ENCODE measurements around the gene TRAF3IP1. TPM values are rescaled to one million over a fixed set of nuclear protein-coding genes. Genes with fewer than 3 reads are reported as not detected.

The TRAF3IP1 gene
- total and polyA plus RNA-seq, 2 of the 13 experiments (the other 11 are each of a cell fraction or from before 2014, with no cell fraction given), result 4.1 to 12.9 TPM

DNA sequence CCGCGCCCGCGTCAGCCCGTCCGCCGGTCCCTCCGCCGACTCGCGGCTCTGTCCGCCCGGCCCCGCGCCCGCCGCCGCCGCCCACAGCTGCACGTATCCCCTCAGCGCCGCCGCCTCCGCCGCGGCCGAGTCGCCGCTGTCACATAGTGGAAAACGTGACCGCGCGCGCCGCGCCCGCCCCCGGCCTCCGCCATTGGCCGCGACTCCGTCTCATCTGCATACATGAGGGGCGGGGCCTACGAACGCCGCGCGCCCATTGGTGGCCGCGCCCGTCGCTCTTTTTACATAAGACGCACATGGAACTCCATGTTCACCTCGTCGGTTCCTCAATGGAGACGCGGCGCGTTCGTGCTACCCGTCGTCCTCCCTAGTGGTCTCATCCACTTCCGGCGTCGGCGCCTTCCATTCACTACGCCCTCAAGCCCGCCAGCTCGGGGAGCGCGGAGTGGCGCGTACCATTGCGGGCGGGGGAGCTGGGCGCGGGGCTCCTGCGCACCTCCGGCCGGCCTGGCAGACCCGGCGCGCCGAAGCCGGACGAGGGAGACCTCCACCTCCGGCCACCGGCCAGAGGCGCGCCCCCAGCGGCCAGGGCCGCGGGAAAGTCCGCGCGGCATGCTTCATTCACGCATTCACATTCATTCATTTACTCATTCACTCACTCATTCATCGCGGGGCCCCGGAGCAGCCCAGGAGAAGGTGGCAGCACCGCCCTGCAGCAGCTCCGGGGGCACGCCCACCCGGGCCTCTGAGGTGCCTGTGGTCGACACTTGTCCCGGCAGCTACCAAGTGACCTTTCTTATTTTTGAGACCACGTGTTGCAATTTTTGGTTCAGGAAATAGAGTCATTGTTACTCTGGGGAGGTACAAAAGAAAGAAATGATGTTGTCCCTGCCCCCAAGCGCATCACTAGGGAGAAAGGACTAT lies 31.4 kb upstream of the TRAF3IP1 start (continued):
- TF ChIP-seq, protein P1, sequence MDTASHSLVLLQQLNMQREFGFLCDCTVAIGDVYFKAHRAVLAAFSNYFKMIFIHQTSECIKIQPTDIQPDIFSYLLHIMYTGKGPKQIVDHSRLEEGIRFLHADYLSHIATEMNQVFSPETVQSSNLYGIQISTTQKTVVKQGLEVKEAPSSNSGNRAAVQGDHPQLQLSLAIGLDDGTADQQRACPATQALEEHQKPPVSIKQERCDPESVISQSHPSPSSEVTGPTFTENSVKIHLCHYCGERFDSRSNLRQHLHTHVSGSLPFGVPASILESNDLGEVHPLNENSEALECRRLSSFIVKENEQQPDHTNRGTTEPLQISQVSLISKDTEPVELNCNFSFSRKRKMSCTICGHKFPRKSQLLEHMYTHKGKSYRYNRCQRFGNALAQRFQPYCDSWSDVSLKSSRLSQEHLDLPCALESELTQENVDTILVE (CRISPR knock-in tag; IDR thresholded peaks at IDR 0.05), result peak; percentile 72; the same call in 1 of the 2 replicates
- TF ChIP-seq CHD4 (IDR thresholded peaks at IDR 0.05; ENCODE audit: borderline replicate concordance, low read length) (no peak), BCL6 (CRISPR knock-in tag; IDR thresholded peaks at IDR 0.05) (peak; percentile 67), POLR2A (IDR thresholded peaks at IDR 0.05; ENCODE audit: insufficient read depth in 1 of 2, low read depth in 2 of 2, low read length in 2 of 2) (peak in 1 of 2 experiments; percentile 83; a peak in 2 of 4 replicates), SATB2 (CRISPR knock-in tag; IDR thresholded peaks at IDR 0.05) (no peak; the same call in 1 of the 2 replicates), ETV5 (CRISPR knock-in tag; IDR thresholded peaks at IDR 0.05; ENCODE audit: borderline replicate concordance) (peak; percentile 98), ZEB1 (IDR thresholded peaks at IDR 0.05; ENCODE audit: insufficient replicate concordance, low read depth) (no peak), CBX2 (IDR thresholded peaks at IDR 0.05; ENCODE audit: low read depth, low read length) (no peak), CBX2 (CRISPR knock-in tag; IDR thresholded peaks at IDR 0.05; ENCODE audit: low read depth) (no peak), ELF4 (CRISPR knock-in tag; IDR thresholded peaks at IDR 0.05; ENCODE audit: borderline replicate concordance) (no peak), ZNF572 (CRISPR knock-in tag; IDR thresholded peaks at IDR 0.05) (no peak), ERF (CRISPR knock-in tag; IDR thresholded peaks at IDR 0.05) (peak; percentile 96), ZNF777 (CRISPR knock-in tag; IDR thresholded peaks at IDR 0.05) (peak; percentile 58; the same call in 1 of the 2 replicates)
- TF ChIP-seq, protein P2, sequence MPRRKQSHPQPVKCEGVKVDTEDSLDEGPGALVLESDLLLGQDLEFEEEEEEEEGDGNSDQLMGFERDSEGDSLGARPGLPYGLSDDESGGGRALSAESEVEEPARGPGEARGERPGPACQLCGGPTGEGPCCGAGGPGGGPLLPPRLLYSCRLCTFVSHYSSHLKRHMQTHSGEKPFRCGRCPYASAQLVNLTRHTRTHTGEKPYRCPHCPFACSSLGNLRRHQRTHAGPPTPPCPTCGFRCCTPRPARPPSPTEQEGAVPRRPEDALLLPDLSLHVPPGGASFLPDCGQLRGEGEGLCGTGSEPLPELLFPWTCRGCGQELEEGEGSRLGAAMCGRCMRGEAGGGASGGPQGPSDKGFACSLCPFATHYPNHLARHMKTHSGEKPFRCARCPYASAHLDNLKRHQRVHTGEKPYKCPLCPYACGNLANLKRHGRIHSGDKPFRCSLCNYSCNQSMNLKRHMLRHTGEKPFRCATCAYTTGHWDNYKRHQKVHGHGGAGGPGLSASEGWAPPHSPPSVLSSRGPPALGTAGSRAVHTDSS (CRISPR knock-in tag; conservative IDR thresholded peaks at IDR 0.05), result no peak
- TF ChIP-seq, protein P3, sequence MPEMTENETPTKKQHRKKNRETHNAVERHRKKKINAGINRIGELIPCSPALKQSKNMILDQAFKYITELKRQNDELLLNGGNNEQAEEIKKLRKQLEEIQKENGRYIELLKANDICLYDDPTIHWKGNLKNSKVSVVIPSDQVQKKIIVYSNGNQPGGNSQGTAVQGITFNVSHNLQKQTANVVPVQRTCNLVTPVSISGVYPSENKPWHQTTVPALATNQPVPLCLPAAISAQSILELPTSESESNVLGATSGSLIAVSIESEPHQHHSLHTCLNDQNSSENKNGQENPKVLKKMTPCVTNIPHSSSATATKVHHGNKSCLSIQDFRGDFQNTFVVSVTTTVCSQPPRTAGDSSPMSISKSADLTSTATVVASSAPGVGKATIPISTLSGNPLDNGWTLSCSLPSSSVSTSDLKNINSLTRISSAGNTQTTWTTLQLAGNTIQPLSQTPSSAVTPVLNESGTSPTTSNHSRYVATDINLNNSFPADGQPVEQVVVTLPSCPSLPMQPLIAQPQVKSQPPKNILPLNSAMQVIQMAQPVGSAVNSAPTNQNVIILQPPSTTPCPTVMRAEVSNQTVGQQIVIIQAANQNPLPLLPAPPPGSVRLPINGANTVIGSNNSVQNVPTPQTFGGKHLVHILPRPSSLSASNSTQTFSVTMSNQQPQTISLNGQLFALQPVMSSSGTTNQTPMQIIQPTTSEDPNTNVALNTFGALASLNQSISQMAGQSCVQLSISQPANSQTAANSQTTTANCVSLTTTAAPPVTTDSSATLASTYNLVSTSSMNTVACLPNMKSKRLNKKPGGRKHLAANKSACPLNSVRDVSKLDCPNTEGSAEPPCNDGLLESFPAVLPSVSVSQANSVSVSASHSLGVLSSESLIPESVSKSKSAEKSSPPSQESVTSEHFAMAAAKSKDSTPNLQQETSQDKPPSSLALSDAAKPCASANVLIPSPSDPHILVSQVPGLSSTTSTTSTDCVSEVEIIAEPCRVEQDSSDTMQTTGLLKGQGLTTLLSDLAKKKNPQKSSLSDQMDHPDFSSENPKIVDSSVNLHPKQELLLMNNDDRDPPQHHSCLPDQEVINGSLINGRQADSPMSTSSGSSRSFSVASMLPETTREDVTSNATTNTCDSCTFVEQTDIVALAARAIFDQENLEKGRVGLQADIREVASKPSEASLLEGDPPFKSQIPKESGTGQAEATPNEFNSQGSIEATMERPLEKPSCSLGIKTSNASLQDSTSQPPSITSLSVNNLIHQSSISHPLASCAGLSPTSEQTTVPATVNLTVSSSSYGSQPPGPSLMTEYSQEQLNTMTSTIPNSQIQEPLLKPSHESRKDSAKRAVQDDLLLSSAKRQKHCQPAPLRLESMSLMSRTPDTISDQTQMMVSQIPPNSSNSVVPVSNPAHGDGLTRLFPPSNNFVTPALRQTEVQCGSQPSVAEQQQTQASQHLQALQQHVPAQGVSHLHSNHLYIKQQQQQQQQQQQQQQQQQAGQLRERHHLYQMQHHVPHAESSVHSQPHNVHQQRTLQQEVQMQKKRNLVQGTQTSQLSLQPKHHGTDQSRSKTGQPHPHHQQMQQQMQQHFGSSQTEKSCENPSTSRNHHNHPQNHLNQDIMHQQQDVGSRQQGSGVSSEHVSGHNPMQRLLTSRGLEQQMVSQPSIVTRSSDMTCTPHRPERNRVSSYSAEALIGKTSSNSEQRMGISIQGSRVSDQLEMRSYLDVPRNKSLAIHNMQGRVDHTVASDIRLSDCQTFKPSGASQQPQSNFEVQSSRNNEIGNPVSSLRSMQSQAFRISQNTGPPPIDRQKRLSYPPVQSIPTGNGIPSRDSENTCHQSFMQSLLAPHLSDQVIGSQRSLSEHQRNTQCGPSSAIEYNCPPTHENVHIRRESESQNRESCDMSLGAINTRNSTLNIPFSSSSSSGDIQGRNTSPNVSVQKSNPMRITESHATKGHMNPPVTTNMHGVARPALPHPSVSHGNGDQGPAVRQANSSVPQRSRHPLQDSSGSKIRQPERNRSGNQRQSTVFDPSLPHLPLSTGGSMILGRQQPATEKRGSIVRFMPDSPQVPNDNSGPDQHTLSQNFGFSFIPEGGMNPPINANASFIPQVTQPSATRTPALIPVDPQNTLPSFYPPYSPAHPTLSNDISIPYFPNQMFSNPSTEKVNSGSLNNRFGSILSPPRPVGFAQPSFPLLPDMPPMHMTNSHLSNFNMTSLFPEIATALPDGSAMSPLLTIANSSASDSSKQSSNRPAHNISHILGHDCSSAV (CRISPR knock-in tag; IDR thresholded peaks at IDR 0.05; ENCODE audit: borderline replicate concordance), result no peak
- TF ChIP-seq, protein P4, sequence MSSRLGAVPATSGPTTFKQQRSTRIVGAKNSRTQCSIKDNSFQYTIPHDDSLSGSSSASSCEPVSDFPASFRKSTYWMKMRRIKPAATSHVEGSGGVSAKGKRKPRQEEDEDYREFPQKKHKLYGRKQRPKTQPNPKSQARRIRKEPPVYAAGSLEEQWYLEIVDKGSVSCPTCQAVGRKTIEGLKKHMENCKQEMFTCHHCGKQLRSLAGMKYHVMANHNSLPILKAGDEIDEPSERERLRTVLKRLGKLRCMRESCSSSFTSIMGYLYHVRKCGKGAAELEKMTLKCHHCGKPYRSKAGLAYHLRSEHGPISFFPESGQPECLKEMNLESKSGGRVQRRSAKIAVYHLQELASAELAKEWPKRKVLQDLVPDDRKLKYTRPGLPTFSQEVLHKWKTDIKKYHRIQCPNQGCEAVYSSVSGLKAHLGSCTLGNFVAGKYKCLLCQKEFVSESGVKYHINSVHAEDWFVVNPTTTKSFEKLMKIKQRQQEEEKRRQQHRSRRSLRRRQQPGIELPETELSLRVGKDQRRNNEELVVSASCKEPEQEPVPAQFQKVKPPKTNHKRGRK (CRISPR knock-in tag; IDR thresholded peaks at IDR 0.05), result no peak
